ENCODE measurements around the gene ADAMTSL3.

Gene ADAMTSL3

GRCh38 chr15:83999396-84000135 lies 345.6 kb downstream of the ADAMTSL3 start:
- no peak overlapping the region for H3K27ac ChIP-seq
- no peak for TF ChIP-seq ZFX (IDR thresholded peaks at IDR 0.05; ENCODE audit: borderline replicate concordance)
- TF ChIP-seq CTCF (IDR thresholded peaks at IDR 0.05) = no peak

GRCh38 chr15:84001037-84001436 lies 347.1 kb downstream of the ADAMTSL3 start:
- no peak overlapping the region for H3K27ac ChIP-seq
- TF ChIP-seq CTCF (IDR thresholded peaks at IDR 0.05) = no peak
- TF ChIP-seq ZFX (IDR thresholded peaks at IDR 0.05; ENCODE audit: borderline replicate concordance) = no peak

GRCh38 chr15:84001655-84002054 lies 347.7 kb downstream of the ADAMTSL3 start:
- TF ChIP-seq CTCF (IDR thresholded peaks at IDR 0.05) = no peak
- TF ChIP-seq ZFX (IDR thresholded peaks at IDR 0.05; ENCODE audit: borderline replicate concordance) = no peak
- H3K27ac ChIP-seq = no peak overlapping the region

GRCh38 chr15:84003791-84004503 lies 350.0 kb downstream of the ADAMTSL3 start:
- no peak overlapping the region for H3K27ac ChIP-seq
- TF ChIP-seq ZFX (IDR thresholded peaks at IDR 0.05; ENCODE audit: borderline replicate concordance) (no peak), CTCF (IDR thresholded peaks at IDR 0.05) (no peak)

- TF ChIP-seq CTCF (IDR thresholded peaks at IDR 0.05) = no peak
- no peak for TF ChIP-seq ZFX (IDR thresholded peaks at IDR 0.05; ENCODE audit: borderline replicate concordance)
- no peak overlapping the region for H3K27ac ChIP-seq
These were observed 352.5 kb downstream of the ADAMTSL3 start for GRCh38 chr15:84006421-84006820.

GRCh38 chr15:84009616-84010015 lies 355.7 kb downstream of the ADAMTSL3 start:
- TF ChIP-seq CTCF (IDR thresholded peaks at IDR 0.05) (no peak), ZFX (IDR thresholded peaks at IDR 0.05; ENCODE audit: borderline replicate concordance) (no peak)
- no peak overlapping the region for H3K27ac ChIP-seq

- no peak for TF ChIP-seq CTCF (IDR thresholded peaks at IDR 0.05)
- TF ChIP-seq ZFX (IDR thresholded peaks at IDR 0.05; ENCODE audit: borderline replicate concordance) = no peak
- H3K27ac ChIP-seq = no peak overlapping the region
These were observed 356.3 kb downstream of the ADAMTSL3 start for GRCh38 chr15:84010246-84010645.
